GM04503 (cell line): ENCODE measurements around the gene CADPS.

ENCODE experiments used
- DNase-seq: peaks from one replicate; pipeline ENCODE4 v3.0.0-alpha.2; 2012; ENCODE audit warnings: low read depth

CADPS gene

GRCh38 chr3:62873761-62874710 is 1.2 kb downstream of the CADPS start:
- no peak for DNase-seq

GRCh38 chr3:62873451-62873760 is 1.8 kb downstream of the CADPS start:
- DNase-seq: no peak

GRCh38 chr3:62872318-62872717 is 2.9 kb downstream of the CADPS start:
- DNase-seq: no peak

GRCh38 chr3:62870321-62870720 is 4.9 kb downstream of the CADPS start:
- DNase-seq: no peak

- no peak for DNase-seq
Measured at GRCh38 chr3:62863648-62864047, 11.6 kb downstream of the CADPS start.

GRCh38 chr3:62859203-62859791 is 15.9 kb downstream of the CADPS start:
- no peak for DNase-seq

- no peak for DNase-seq
Measured at GRCh38 chr3:62845996-62846395, 29.2 kb downstream of the CADPS start.

GRCh38 chr3:62843508-62843907 is 31.7 kb downstream of the CADPS start:
- DNase-seq: no peak

GRCh38 chr3:62839748-62840147 is 35.5 kb downstream of the CADPS start:
- DNase-seq: no peak

- DNase-seq: no peak
Measured at GRCh38 chr3:62837145-62837787, 38.0 kb downstream of the CADPS start.

GRCh38 chr3:62835554-62836236 is 39.5 kb downstream of the CADPS start:
- DNase-seq: no peak

- DNase-seq: no peak
Measured at GRCh38 chr3:62833538-62833937, 41.7 kb downstream of the CADPS start.

GRCh38 chr3:62832553-62832952 is 42.7 kb downstream of the CADPS start:
- DNase-seq: no peak

GRCh38 chr3:62830727-62831322 is 44.4 kb downstream of the CADPS start:
- DNase-seq: no peak

GRCh38 chr3:62827550-62827949 is 47.7 kb downstream of the CADPS start:
- DNase-seq: no peak

- no peak for DNase-seq
Measured at GRCh38 chr3:62824965-62825592, 50.1 kb downstream of the CADPS start.

- no peak for DNase-seq
Measured at GRCh38 chr3:62823461-62824050, 51.7 kb downstream of the CADPS start.

- DNase-seq: no peak
Measured at GRCh38 chr3:62822905-62823304, 52.3 kb downstream of the CADPS start.

- no peak for DNase-seq
Measured at GRCh38 chr3:62818347-62818746, 56.9 kb downstream of the CADPS start.

- DNase-seq: no peak
Measured at GRCh38 chr3:62817678-62818077, 57.5 kb downstream of the CADPS start.

- no peak for DNase-seq
Measured at GRCh38 chr3:62815981-62816380, 59.2 kb downstream of the CADPS start.
